Hypothalamus (tissue), 51 donors: ENCODE data around the gene B4GAT1.
"Not testable (repeated sequence)": the region's sequence is repeated elsewhere in the genome, so short reads cannot be mapped to it uniquely, and the experiment has no call there.

Experiments
- DNase-seq, 51 donors: peaks; one replicate each; lab custom pipeline; 2025; lab: John Stamatoyannopoulos, UW

Gene B4GAT1

DNA sequence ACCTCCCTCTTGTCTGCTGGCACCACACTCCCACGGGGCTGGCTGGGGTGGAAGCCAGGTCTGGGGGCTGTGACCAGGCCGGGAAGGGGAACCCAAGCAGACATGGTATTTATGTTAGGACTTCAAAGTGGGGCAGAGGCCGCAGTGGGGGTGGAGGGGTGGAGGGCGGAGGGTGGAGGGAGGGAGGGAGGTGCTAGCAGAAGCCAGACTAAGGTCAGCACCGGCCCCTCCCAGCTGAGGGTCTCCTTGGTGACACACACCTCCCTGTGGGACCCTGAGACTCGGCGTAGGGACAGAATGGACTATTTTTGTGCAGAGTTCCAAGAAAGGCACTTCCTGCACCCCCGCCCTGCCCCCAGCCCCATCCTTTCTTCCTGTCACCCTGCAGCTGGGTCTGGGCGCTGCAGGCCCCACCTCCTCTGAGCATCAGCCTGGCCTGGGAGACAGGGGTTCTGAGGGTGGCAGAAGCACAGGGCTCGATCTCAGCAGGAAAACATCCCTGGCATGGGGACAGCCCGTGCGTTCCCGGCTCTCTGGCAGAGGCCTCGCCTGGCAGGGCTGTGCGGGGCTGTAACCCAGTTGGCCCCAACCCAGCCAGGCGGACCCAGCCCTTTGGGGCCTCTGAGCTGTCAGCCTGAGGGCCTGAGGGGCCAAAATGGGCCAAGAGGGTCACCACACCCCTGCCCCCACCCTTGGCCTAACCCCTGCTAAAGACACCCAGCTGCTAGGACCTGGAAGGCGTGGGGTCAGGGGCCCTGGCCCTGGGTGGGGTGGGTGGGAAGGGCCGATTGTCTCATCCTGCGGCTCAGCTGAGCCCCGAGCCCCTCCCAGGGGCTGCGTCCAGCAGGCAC is 20.9 kb downstream of the B4GAT1 start:
- DNase-seq = peak in 1 of 51 donors; percentile 19

DNA sequence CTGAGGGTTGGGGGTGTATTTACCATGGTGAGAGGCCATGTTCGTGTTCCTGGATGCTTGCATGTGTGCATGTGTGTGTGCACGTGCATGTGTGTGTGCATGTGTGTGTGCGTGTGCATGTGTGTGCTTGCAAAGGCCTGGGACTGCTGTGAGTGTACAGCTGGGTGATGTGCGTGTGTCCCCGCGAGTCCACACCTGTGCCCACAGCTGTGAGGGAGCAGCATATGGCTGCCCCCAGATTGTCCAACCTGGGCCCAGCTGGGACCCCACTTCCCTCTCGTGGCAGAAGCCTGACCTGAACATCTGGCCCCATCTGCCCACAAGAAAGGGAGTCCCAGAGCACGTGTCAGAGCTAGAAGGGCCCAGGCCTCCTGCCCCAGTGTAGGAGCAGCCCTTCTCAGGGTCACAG is 22.2 kb downstream of the B4GAT1 start:
- DNase-seq = no peak

DNA sequence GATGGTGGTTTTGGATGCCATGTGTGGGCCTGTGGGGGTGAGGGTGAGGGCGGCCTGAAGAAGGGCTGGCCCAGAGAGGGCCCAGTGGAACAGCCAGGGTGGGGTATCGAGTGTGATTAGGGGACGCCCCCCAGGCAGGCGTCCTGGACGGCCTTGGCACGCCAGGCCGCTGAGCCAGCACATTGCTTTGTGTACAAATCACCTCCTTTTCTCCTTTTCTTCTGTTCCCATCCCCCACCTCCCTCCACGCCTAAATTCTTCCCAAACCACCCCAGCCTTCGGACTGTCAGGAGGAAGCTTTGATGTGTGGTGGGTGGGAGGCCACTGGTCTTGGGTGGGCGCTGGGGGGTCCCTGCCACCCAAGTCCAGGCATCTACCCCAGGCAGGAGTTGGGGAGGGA is 22.8 kb downstream of the B4GAT1 start:
- no peak for DNase-seq

DNA sequence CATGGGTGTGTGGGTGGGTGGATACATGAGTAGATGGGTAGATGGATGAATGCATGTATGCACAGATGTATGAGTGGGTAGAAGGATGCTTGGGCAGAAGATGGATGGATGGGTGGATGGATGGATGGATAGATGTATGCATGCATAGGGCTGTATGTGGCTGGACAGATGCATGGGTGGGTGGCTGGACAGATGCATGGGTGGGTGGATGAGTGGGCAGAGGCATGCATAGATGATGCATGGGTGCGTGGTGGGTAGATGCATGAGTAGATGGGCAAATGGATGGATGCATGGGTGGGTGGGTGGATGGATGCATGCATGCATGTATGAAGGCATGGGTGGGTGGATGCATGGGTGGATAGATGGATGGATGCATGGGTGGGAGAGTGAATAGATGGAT is 23.7 kb downstream of the B4GAT1 start:
- no peak for DNase-seq

DNA sequence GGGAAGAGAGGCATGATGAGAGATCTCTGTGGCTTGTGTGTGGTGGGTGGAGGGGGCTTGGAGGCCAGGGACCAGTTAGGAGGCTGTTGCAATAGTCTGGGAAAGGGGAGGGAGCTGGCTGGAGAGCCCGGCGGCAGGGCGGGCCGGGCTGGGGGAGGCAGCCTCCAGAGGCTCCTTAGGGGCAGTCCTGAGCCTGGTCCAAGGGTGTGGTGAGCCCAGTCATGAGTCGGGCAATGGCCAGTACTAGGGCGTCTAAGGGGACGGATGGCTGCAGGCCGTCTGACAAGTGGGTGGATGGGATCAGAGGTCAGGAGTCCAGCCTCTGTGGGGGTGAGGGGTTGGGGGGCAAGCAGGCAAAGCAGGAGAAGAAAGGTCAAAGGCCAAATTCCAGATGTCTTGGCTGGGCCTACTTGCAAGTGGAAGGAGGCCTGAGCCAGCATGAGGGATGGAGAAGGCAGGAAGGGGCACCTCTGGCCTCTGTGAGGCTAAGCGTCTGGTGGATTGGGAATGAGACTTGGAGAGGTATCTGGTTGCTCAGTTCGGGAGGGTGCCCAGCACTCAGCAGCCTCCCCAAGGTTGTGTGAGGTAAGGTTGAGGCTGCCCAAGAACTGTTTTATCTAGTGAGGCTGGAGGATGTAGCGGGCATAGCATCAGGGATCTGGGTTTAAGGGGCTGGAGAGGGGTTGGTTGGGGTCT is 24.5 kb downstream of the B4GAT1 start:
- no peak for DNase-seq

DNA sequence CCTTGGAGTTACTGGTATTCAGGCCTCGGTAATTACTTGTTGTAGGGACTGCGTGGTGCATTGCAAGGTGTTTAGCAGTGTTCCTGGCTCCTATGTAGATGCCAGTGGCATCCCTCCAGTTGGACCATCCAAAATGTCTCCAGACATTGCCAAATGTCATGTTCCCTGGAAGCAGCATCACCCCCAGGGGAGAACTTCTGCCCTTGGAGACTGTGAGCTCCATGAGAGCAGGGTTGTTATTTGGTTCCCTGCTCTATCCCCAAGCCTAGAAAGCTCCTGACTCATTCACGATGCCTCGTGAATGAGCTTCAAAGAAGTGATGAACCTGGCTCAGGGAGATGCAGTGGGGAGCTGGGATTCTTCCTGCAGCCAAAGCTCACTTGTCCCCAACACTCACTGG is 25.8 kb downstream of the B4GAT1 start:
- no peak for DNase-seq

DNA sequence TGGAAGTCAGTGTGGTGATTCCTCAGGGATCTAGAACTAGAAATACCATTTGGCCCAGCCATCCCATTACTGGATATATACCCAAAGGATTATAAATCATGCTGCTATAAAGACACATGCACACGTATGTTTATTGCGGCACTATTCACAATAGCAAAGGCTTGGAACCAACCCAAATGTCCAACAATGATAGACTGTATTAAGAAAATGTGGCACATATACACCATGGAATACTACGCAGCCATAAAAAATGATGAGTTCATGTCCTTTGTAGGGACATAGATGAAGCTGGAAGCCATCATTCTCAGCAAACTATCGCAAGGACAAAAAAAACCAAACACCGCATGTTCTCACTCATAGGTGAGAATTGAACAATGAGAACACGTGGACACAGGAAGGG is 26.7 kb downstream of the B4GAT1 start:
- not testable (repeated sequence) for DNase-seq

DNA sequence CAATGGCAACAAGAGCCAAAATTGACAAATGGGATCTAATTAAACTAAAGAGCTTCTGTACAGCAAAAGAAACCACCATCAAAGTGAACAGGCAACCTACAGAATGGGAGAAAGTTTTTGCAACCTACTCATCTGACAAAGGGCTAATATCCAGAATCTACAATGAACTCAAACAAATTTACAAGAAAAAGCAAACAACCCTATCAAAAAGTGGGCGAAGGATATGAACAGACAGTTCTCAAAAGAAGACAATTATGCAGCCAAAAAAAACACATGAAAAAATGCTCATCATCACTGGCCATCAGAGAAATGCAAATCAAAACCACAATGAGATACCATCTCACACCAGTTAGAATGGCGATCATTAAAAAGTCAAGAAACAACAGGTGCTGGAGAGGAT is 27.1 kb downstream of the B4GAT1 start:
- not testable (repeated sequence) for DNase-seq

DNA sequence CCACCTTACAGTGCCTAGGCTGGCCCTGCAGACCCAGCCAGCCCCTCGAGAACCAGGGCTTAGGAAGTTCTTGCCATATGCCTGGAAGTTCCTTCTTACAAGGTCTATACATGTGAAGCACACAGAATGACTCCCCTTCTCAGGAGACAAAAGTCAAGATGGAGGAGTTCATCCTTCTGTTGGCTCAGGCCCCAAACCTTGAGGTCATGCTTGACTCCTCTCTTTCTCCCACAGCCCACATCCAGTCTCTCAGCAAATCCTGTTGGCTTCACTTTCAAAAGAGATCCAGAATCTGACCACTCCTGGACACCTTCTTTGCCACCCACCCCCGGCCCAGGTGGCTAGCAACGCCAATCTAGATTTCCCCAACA is 28.8 kb downstream of the B4GAT1 start:
- no peak for DNase-seq

DNA sequence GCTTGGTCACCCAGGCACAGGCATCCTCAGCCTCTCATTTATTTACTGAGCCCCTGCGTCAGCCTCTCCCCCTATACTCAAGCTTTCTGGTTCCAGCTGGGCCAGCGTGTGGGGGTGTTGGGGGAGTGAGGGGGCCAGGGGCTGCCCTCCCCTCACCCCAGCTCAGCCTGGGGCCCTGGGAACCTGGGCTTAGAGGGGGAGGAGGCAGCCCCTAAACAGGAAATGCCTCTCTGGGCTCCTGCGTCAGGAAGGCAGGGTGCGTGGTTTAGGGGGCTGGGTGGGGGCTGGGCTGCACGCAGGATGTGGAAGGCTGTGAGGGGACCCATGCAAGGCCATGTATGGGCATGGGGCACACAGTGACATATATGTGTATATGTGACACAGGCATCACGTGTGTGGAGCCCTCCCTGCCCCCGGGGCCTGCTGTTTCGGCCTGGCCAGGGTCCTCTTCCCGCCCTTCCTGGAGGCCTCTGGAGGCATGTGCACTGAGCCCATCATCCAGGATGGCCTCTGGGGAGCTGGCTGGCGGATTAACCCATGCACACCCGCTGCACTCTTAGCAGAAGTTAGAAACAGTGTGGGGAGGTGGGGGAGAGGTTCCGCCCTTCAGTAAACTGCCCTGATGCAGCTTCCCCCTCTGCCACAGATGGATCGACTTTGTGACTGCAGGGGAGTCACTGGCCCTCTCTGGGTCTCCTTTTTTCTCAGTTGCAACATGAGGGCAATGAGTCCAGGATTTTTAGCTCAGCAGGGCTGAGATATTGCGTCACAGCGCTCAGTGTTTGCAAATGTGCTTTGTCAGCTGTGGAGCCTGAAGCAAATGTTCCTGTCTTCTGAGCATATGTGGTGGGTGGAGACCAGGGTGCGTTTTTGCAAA is 29.5 kb downstream of the B4GAT1 start:
- peak in 2 of 51 donors; percentile 16 to 23 for DNase-seq

DNA sequence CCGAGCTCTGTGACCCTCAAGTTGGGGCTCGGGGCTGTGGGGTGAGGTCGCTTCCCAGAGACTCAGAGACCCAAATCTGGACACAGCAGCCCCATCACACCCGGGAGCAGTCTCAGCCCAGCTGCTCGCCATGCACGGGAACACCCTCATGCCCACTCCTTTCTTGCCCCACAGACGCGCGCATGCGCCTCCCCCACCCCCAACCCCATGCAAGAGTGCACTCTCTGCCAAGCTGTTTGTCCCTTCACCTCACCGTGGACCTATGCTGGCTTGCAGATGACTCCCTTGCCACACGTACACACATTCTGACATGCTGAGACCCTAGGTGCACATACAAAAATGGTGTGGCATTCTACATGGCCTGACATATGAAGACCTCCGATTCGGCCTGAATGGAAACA is 30.1 kb downstream of the B4GAT1 start:
- peak in 3 of 51 donors; percentile 15 to 26 (median 22) for DNase-seq

DNA sequence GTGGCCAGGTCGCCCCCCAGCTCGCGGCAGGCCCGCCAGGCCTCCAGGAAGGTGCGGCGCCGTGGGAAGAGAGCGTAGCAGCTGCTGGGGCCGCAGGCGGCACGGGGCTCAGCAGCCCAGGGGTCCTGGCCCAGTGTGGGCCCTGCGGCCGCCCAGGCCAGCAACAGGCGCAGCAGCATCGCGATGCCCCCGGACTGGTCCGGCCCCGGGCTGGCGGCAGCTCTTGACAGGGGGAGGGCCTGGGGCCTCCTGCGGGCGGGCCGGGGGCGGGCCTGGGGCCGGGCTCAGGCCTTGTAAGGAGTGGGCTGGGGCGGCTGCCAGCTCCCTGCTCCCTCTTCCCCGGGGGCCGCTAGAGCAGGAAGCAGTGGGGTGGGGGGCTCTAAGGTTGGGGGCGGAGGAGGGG is 30.6 kb downstream of the B4GAT1 start, which contains the start of gene CD248:
TSS of gene CD248 (minus strand) at position 196 of the 403 bp plus-strand sequence. CDS start at position 179, 17 bp downstream.
- peak in 16 of 51 donors; percentile 13 to 51 (median 28) for DNase-seq

DNA sequence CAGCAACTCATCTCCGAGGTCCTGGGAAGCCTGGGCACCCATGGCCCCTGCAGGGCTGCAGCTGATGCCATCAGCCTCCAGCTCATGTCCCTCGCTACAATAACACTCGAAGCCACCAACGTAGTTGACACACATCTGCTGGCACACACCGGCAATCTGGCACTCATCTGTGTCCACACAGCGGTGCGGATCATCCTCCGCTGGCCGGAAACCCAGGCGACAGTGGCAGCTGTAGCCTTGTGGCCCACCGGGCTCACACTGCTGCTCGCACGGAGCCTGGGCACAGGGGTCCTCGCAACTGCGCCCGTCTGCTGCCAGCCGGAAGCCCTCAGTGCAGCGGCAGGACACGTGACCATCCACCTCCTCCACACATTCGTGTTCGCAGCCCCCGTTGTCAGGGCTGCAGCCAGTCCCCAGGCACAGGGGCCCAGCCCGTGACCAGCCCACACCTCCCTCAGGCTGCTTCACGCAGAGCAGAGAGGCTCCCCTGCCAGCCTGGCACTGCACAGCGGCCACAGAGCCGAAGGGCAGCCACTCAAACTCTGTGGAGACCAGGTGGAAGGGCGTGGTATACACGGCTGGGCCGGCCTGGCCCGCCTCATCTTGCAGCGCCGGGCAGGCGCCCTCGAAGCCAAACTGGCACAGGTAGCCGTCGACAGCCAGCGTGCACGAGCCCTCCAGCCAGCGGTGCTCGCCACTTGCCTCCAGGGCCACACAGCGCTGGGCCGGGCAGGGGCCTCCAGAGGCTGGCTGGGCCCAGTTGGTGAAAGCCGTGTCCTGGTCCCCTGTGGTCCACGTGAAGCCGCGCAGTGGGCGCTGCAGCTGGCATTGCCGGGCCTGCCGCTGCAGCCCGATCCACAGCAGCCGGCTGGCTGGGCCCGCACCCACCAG is 31.3 kb downstream of the B4GAT1 start:
- DNase-seq = no peak

DNA sequence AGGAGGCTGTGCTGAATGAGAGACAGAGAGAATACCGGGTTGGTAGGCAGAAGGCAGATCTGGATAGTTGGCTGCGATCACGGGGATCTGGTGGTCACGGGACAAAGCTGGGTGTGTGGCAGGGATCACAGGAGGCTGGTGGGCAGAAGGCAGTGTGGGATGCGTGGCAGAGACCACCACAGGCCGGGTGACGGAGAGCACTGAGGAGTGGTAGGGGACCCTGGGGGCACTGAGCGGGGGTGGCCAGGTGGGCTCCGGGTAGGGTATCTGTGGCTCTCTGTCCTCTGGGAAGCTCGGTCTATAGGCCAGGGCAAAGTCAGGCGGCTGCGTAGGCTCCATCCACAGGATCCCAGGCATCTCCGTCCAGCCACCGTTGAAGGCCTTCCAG is 31.9 kb downstream of the B4GAT1 start:
- DNase-seq = no peak

DNA sequence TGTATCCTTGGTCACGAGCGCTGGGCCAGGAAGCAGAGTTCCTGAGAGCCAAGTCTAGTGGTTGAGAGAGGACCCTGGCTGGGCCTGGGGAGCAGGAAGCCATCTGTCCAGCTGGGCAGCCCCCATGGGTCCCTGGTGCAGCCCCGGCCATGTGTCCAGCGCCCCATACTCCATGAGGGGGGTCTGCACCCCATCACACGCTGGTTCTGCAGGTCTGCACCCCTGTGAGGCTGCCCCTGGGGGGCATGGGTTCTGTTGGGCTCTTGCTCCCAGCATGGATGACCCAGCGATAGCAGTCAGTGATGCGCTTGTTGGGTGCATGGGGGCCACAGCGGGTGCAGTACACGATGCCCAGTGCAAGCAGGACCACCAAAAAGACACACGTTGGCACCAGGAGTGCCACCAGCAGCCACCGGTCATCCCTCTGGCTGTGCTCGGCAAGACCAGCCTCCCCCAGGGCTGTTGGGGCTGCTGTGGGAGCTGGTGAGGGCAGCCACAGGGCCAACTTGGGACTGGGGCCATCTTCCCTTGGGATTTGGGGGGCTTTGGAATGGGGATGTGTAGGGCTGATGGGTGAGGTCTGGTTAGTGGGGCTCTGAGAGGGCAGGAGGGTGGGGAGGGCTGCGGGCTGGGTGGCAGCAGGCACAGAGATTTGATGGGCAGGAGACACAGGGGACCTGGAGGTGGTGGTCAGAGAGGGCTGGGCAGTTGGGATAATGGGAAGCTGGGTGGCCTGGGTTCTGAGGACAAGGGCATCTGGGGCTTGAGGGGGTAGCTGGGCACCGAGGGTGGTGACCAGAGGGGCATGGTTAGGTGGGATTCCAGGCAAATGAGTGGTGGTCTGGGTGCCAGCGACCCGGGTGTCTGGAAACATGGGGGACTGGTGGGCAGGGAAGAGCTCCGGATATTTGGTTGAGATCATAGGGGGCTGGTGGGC is 32.6 kb downstream of the B4GAT1 start:
- no peak for DNase-seq

DNA sequence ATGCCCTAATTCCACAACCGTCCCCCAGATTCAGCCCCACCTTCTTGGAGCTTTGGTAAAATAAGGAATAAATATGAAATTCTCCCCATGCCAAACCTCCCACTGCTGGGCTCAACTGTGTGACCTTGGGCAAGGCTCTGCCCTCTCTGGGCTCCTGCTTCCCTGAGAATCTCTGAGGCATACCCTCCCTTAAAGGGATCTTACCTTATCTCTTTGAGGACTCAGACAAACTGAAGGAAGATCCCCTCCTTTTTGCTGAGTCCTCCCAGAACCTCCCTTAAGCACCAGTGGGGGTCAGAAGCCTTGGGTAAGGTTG is 33.3 kb downstream of the B4GAT1 start:
- DNase-seq = no peak

DNA sequence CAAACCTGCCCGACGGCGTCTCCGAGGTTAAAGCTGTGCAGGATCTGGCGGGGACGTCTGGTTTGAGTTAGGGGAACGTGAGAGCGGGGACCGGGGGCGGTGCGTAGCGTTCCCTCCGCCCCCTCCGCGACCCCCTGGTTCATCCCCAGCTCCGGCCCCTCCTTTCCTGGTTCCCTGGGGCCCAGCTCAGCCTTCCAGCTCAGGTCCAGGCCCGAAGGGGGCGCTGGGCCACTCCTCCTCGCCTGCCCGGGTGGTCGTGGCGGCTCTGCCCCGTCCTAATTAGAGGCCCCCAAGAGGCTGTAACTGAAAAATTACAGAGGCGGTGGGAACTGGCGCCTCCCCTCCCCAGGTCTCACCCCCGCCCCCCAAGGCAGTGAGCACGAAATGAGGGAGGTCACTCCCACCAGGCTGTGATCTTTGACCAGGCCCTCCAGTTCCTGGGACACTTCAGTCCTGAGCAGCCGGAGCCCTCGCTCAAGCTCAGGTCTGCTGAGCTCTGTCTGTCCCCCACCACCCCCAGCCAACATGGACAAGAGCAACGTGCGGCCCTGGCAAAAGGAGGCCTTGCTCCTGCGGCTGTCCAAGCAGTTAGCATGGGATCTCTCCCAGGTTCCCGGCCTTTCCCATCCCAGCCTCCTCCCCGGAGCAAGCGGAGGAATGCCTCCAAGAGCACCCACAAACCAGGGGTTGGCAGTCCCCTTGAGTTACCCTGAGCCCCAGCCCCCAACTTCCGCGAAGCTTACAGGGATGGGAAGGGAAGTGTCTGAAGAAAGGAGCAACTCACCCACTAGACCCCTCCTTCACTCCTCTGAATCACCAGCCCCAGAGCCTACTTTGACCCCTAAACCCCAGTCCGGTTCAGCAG is 33.9 kb downstream of the B4GAT1 start:
- DNase-seq = no peak
